IMR-90 (cell line): ENCODE results near the gene EML3. TPM values are rescaled to one million over a fixed set of nuclear protein-coding genes. Genes with fewer than 3 reads are reported as not detected.

ENCODE experiments used
- ATAC-seq: fragments of 200-7000 bp; cut with Tn5 transposase; 2 replicates; pipeline ENCODE4 v1.9.1; 2020; ENCODE audit warnings: low read depth, mild to moderate bottlenecking, moderate library complexity
- BruUV-seq: library from RNA; stranded (reverse); fragments of 400-500 nt; replicated peaks from 2 replicates; lab custom pipeline; 2021; lab: Mats Ljungman, UMichigan
- CTCF ChIA-PET: fragments of 300-600 bp; formaldehyde crosslinking; extraction: SDS; loops from one replicate; lab custom pipeline; 2021; ENCODE audit warnings: antibody characterized with exemption; lab: Yijun Ruan, JAX
- POLR2A ChIA-PET: fragments of 300-600 bp; sonication (Branson Sonifier 250); formaldehyde crosslinking; loops from one replicate; lab custom pipeline; 2022; ENCODE audit warnings: antibody characterized with exemption; ENCODE audit not compliant: unreplicated experiment; lab: Charles Lee
- DNase-seq: peaks from one replicate; pipeline ENCODE4 v3.0.0; 2013
- H2AFZ ChIP-seq: replicated peaks from 2 replicates; pipeline ENCODE3; 2013; ENCODE audit warnings: low read length, mild to moderate bottlenecking; ENCODE audit not compliant: poor library complexity
- H2AK5ac ChIP-seq: 2 replicates; pipeline ENCODE4 v1.6.1; 2013; ENCODE audit warnings: low read depth, low read length, inconsistent platforms
- H2AK9ac ChIP-seq: replicated peaks from 2 replicates; pipeline ENCODE3; 2013; ENCODE audit warnings: mild to moderate bottlenecking, low read depth, low read length, moderate library complexity; ENCODE audit not compliant: poor library complexity
- H2BK120ac ChIP-seq: 2 replicates; pipeline ENCODE4 v1.6.1; 2013; ENCODE audit warnings: low read depth, low read length, inconsistent platforms
- H2BK15ac ChIP-seq: 3 replicates; pipeline ENCODE4 v1.6.1; 2013; ENCODE audit warnings: low read depth, low read length, inconsistent platforms
- H2BK20ac ChIP-seq: 2 replicates; pipeline ENCODE4 v1.6.1; 2013; ENCODE audit warnings: low read depth, mild to moderate bottlenecking, inconsistent platforms, low read length, moderate library complexity
- H2BK5ac ChIP-seq: 2 replicates; pipeline ENCODE4 v1.6.1; 2013; ENCODE audit warnings: mild to moderate bottlenecking, low read depth, low read length, inconsistent platforms; ENCODE audit not compliant: poor library complexity, severe bottlenecking
- H3K14ac ChIP-seq: replicated peaks from 2 replicates; pipeline ENCODE4 v1.6.1; 2013; ENCODE audit warnings: low read depth, low read length, inconsistent platforms
- H3K18ac ChIP-seq: 2 replicates; pipeline ENCODE4 v1.6.1; 2013; ENCODE audit warnings: low read depth, low read length, control low read depth
- H3K23ac ChIP-seq: 2 replicates; pipeline ENCODE4 v1.6.1; 2013; ENCODE audit warnings: low read depth, low read length, inconsistent platforms
- H3K27ac ChIP-seq: 2 replicates; pipeline ENCODE4 v1.5.1; 2013; ENCODE audit warnings: mild to moderate bottlenecking, control low read depth, low read length; ENCODE audit not compliant: insufficient read depth
- H3K27me3 ChIP-seq: 2 replicates; pipeline ENCODE4 v1.6.1; 2013; ENCODE audit warnings: low read length; ENCODE audit not compliant: control insufficient read depth, insufficient read depth
- H3K36me3 ChIP-seq: 2 replicates; pipeline ENCODE4 v1.6.1; 2013; ENCODE audit warnings: low read length, mixed read lengths; ENCODE audit not compliant: control insufficient read depth, insufficient read depth
- H3K4ac ChIP-seq: 2 replicates; pipeline ENCODE4 v1.6.1; 2013; ENCODE audit warnings: low read depth, low read length, inconsistent platforms
- H3K4me1 ChIP-seq: 2 replicates; pipeline ENCODE4 v1.6.1; 2013; ENCODE audit warnings: low read length, mixed read lengths; ENCODE audit not compliant: control insufficient read depth, insufficient read depth
- H3K4me2 ChIP-seq: 2 replicates; pipeline ENCODE4 v1.6.1; 2013; ENCODE audit warnings: low read depth, mild to moderate bottlenecking, control low read depth, low read length, moderate library complexity
- H3K4me3 ChIP-seq: 2 replicates; pipeline ENCODE4 v1.5.1; 2013; ENCODE audit warnings: low read depth, mild to moderate bottlenecking, control low read depth, low read length, moderate library complexity; ENCODE audit not compliant: insufficient read depth
- H3K56ac ChIP-seq: 2 replicates; pipeline ENCODE4 v1.6.1; 2013; ENCODE audit warnings: low read length, inconsistent platforms; ENCODE audit not compliant: insufficient read depth; ENCODE audit errors: extremely low read depth
- H3K79me1 ChIP-seq, 2 experiments: 2 replicates each; pipeline ENCODE4 v1.6.1; 2013; ENCODE audit warnings: low read length in 2 of 2, inconsistent platforms in 1 of 2, low read depth in 1 of 2
- H3K9ac ChIP-seq: 2 replicates; pipeline ENCODE4 v1.6.1; 2013; ENCODE audit warnings: low read depth, low read length, control low read depth
- H3K9me1 ChIP-seq: 2 replicates; pipeline ENCODE4 v1.6.1; 2013; ENCODE audit warnings: low read length, inconsistent platforms; ENCODE audit not compliant: insufficient read depth
- H3K9me3 ChIP-seq: 2 replicates; pipeline ENCODE4 v1.6.1; 2013; ENCODE audit warnings: low read length; ENCODE audit not compliant: control insufficient read depth, insufficient read depth
- H4K20me1 ChIP-seq: 2 replicates; pipeline ENCODE4 v1.6.1; 2013; ENCODE audit warnings: low read length, inconsistent platforms; ENCODE audit not compliant: insufficient read depth
- H4K5ac ChIP-seq: 2 replicates; pipeline ENCODE4 v1.6.1; 2013; ENCODE audit warnings: mild to moderate bottlenecking, low read depth, low read length, control low read depth
- H4K8ac ChIP-seq, 2 experiments: 2 replicates each; pipeline ENCODE4 v1.6.1; 2013; ENCODE audit warnings: low read depth in 2 of 2, low read length in 2 of 2, control low read depth in 1 of 2, inconsistent platforms in 1 of 2
- H4K91ac ChIP-seq: 2 replicates; pipeline ENCODE4 v1.6.1; 2013; ENCODE audit warnings: low read depth, low read length, inconsistent platforms; ENCODE audit not compliant: insufficient read depth
- BHLHE40 ChIP-seq: fragments of 150-350 bp; IDR thresholded peaks from 2 replicates; pipeline ENCODE4 v1.6.1; 2016; ENCODE audit warnings: mild to moderate bottlenecking, low read depth, low read length
- CEBPB ChIP-seq: IDR thresholded peaks from 2 replicates; pipeline ENCODE4 v1.6.1; 2012; ENCODE audit warnings: low read depth, low read length, improper control_type of control experiment
- CHD1 ChIP-seq: IDR thresholded peaks from 2 replicates; pipeline ENCODE4 v1.6.1; 2012; ENCODE audit warnings: low read depth, low read length, improper control_type of control experiment
- CTCF ChIP-seq: conservative IDR thresholded peaks from 2 replicates; pipeline ENCODE4 v1.5.1; 2012; ENCODE audit warnings: mild to moderate bottlenecking, low read depth, low read length, improper control_type of control experiment
- FOS ChIP-seq: fragments of 150-350 bp; IDR thresholded peaks from 2 replicates; pipeline ENCODE4 v1.6.1; 2016; ENCODE audit warnings: low read depth, low read length
- MAFK ChIP-seq: IDR thresholded peaks from 2 replicates; pipeline ENCODE4 v1.6.1; 2012; ENCODE audit warnings: low read depth, low read length, improper control_type of control experiment
- MAZ ChIP-seq: IDR thresholded peaks from 2 replicates; pipeline ENCODE4 v1.6.1; 2012; ENCODE audit warnings: low read depth, mild to moderate bottlenecking, low read length, improper control_type of control experiment, moderate library complexity, borderline replicate concordance
- MXI1 ChIP-seq: IDR thresholded peaks from 2 replicates; pipeline ENCODE4 v1.6.1; 2012; ENCODE audit warnings: low read depth, mild to moderate bottlenecking, low read length, moderate library complexity, borderline replicate concordance
- NFE2L2 ChIP-seq: fragments of 150-350 bp; IDR thresholded peaks from 2 replicates; pipeline ENCODE4 v1.6.1; 2016; ENCODE audit warnings: low read depth, mild to moderate bottlenecking, low read length
- POLR2A ChIP-seq: IDR thresholded peaks from 2 replicates; pipeline ENCODE4 v1.6.1; 2012; ENCODE audit warnings: mild to moderate bottlenecking, low read depth, low read length
- RAD21 ChIP-seq: IDR thresholded peaks from 2 replicates; pipeline ENCODE4 v1.6.1; 2012; ENCODE audit warnings: low read length, improper control_type of control experiment
- RCOR1 ChIP-seq: IDR thresholded peaks from 2 replicates; pipeline ENCODE4 v1.6.1; 2012; ENCODE audit warnings: mild to moderate bottlenecking, low read length, improper control_type of control experiment; ENCODE audit not compliant: insufficient replicate concordance
- RFX5 ChIP-seq: IDR thresholded peaks from 2 replicates; pipeline ENCODE4 v1.8.0; 2012; ENCODE audit warnings: low read depth, mild to moderate bottlenecking, low read length, moderate library complexity
- USF2 ChIP-seq: fragments of 150-350 bp; IDR thresholded peaks from 2 replicates; pipeline ENCODE4 v1.6.1; 2017; ENCODE audit warnings: mild to moderate bottlenecking, antibody characterized with exemption, low read length, low read depth
- WGBS, 2 experiments: methylation state at CpG; one replicate each; pipeline versions ENCODE4 v1.1.5 to v1.1.7; 2013; ENCODE audit warnings: missing lambda C conversion rate in 2 of 2; ENCODE audit not compliant: insufficient read length in 1 of 2; ENCODE audit errors: extremely low coverage in 2 of 2; 5-methylcytosine and 5-hydroxymethylcytosine counted together
- dilution Hi-C: fragments of 300-500 bp; cut with HindIII; formaldehyde crosslinking; loops from one replicate; pipeline ENCODE4 v1.14.3; 2018; ENCODE audit warnings: low sequenced_read_pairs; ENCODE audit not compliant: unreplicated experiment
- in situ Hi-C: fragments of 300-500 bp; cut with MboI; formaldehyde crosslinking; loops from 3 replicates; pipeline ENCODE4 v1.14.3; 2019; ENCODE audit warnings: low sequenced_read_pairs, inconsistent platforms, mixed read lengths
- intact Hi-C: fragments of 100-400 bp; cut with micrococcal nuclease; formaldehyde crosslinking; loops from 2 replicates; pipeline ENCODE4 v1.10.0; 2022
- polyA plus RNA-seq, 3 experiments: library from polyadenylated mRNA; depleted of rRNA; stranded (reverse); fragments of >200 nt; gene quantifications; 2 replicates each; pipeline ENCODE4 v1.2.3, GENCODE V29; 2012; ENCODE audit warnings: low replicate concordance in 1 of 3
- total RNA-seq: library from RNA; depleted of rRNA; stranded (reverse); fragments of >200 nt; gene quantifications from 2 replicates; pipeline ENCODE4 v1.2.3, GENCODE V29; 2012

Gene EML3
- total and polyA plus RNA-seq, 2 of the 4 experiments (the other 2 are of a cell fraction): 5.0 to 24.7 TPM

GRCh38 chr11:62600367-62601121, 12.0 kb downstream of the EML3 start (continued):
- no peak for TF ChIP-seq POLR2A
- no peak; the same call in 1 of the 2 replicates for TF ChIP-seq CHD1

GRCh38 chr11:62599901-62600300, 12.7 kb downstream of the EML3 start:
- Histone ChIP-seq H4K91ac (peak overlapping the region; percentile 46), H3K36me3 (peaks cover 41% of the 10 kb centered on the region), H3K79me1 (peaks cover 15 to 49% of the 10 kb centered on the region in 2 experiments), H3K27me3 (no peaks in the 10 kb centered on the region), H3K9me3 (no peaks in the 10 kb centered on the region), H2AK9ac (peak overlapping the region; percentile 73), H3K14ac (peak overlapping the region; percentile 80), H3K4me3 (peak overlapping the region; percentile 87), H3K56ac (peak overlapping the region; percentile 90; the same call in 1 of the 2 replicates), H3K27ac (peak overlapping the region; percentile 76), H2AK5ac (peak overlapping the region; percentile 67), H3K9ac (peak overlapping the region; percentile 90), H2AFZ (no peak overlapping the region), H3K18ac (no peak overlapping the region), H4K8ac (peak overlapping the region in 1 of 2 experiments; percentile 55; a peak in 2 of 4 replicates), H3K4ac (peak overlapping the region; percentile 78), H2BK5ac (peak overlapping the region; percentile 78), H4K5ac (peak overlapping the region; percentile 26; the same call in 1 of the 2 replicates), H2BK15ac (peak overlapping the region; percentile 46; the same call in 1 of the 3 replicates), H3K23ac (peak overlapping the region; percentile 91), H3K4me1 (peaks cover 7% of the 10 kb centered on the region), H3K9me1 (peaks cover 5% of the 10 kb centered on the region), H2BK20ac (no peak overlapping the region), H2BK120ac (peak overlapping the region; percentile 25; the same call in 1 of the 2 replicates), H4K20me1 (peaks cover 17% of the 10 kb centered on the region; the same call in 1 of the 2 replicates), H3K4me2 (peak overlapping the region; percentile 91)
- dilution Hi-C loops (no loop called here), in situ Hi-C loops (no loop called here), intact Hi-C loops (loop anchor here (10.0 kb wide), 1 partner anchor 95 kb away; no protein-coding TSS in a partner anchor)
- ChIA-PET CTCF (interaction anchor here (0.9 kb wide), 1 partner anchor 12 kb away, joined by 4 read pairs; the partner anchor contains the start of gene EML3), POLR2A (no interaction called here)
- TSS peak; percentile 19 for BruUV-seq
- WGBS, 2 experiments: 0 to 100% methylated on average over 2 of the region's 5 CpGs
- no peak for ATAC-seq
- no peak for DNase-seq
- TF ChIP-seq MXI1 (no peak), NFE2L2 (no peak), CHD1 (no peak), FOS (no peak), RCOR1 (no peak), USF2 (no peak), RFX5 (no peak), POLR2A (no peak), MAFK (no peak), CTCF (no peak), CEBPB (no peak), RAD21 (no peak), BHLHE40 (no peak), MAZ (no peak)
